HG03064 (cell line): ENCODE data around the gene LMAN2.

Experiments
- ATAC-seq: cut with Tn5 transposase; IDR thresholded peaks from one replicate; pipeline ENCODE4 v1.9.1; 2021; ENCODE audit warnings: low read depth; ENCODE audit not compliant: unreplicated experiment

The LMAN2 gene

DNA sequence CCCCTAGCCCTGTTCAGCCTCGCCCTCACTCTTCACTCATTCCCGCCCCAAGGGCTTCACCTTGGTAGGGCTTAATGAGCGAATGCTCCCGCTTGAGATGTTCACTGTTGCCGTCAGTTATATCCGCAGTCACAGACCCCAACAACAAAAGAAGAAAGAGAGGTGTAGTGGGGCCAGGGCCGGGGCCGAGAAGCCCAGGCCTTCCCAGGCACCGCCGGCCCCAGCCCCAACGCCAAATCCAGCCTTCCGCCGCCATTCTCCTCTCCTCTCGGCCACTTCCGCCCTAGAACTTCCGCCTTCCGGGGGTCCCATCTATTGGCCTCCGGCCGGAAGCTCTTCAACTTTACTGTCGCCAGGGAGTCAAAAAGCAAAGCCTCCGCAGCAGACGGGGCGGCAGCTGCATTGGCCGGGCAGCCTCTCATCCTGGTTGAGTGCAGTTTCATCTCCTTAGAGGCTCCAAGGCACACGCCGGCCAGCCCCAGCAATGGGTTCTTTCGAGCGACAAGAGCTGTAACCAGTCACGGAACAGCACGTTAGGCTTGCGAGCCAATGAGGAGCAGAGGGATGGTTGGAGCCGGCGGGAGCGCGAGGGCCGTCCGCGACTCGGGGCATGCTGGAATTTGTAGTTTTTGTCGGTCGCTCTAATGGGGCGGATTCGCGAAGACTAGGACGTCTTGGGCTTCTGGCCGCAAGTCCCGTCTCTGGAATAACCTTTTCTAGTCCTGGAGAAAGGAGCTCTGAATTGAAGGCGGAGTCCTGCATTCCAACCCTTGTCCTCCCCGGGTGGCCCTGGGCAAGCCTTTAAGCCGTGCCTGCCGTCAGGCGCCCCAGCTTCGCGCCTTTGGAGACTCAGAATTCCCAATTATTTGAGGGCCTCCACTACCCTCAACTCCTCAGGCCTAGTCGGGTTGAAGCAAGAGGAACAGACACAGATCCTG, at the start of gene LMAN2:
Gene LMAN2 (minus strand): TSS at position 277 of the 938 bp plus-strand sequence. CDS start 21 bp downstream, at position 256.
- peak; percentile 94 for ATAC-seq

- no peak for ATAC-seq
Observed at GRCh38 chr5:177399997-177400868, 48.8 kb upstream of the LMAN2 start, which contains the start of gene PFN3. Gene PFN3, minus strand, starts transcription at chr5:177400661. Its CDS starts 85 bp downstream, at chr5:177400576.

- ATAC-seq = no peak
Observed at GRCh38 chr5:177397875-177398390, 46.5 kb upstream of the LMAN2 start.

- no peak for ATAC-seq
Observed at GRCh38 chr5:177396807-177397206, 45.3 kb upstream of the LMAN2 start.

GRCh38 chr5:177396078-177396477, 44.6 kb upstream of the LMAN2 start:
- ATAC-seq = no peak

DNA sequence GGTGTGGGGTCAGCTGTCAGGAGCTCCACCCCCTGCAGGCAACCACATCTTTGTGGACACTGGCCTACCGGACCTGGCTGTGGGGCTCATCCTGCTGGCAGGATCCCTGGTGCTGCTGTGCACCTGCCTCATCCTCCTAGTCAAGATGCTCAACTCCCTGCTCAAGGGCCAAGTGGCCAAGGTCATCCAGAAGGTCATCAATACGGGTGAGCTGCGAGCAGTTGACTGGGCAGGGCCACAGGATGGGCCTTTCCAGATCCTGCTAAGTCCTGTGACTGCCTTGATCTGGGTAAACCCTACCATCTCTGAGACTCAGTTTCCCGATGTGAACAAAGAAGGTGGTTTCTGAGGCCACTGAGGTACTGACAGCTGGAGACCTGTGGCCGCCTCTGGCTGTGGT, 42.5 kb upstream of the LMAN2 start:
- no peak for ATAC-seq

DNA sequence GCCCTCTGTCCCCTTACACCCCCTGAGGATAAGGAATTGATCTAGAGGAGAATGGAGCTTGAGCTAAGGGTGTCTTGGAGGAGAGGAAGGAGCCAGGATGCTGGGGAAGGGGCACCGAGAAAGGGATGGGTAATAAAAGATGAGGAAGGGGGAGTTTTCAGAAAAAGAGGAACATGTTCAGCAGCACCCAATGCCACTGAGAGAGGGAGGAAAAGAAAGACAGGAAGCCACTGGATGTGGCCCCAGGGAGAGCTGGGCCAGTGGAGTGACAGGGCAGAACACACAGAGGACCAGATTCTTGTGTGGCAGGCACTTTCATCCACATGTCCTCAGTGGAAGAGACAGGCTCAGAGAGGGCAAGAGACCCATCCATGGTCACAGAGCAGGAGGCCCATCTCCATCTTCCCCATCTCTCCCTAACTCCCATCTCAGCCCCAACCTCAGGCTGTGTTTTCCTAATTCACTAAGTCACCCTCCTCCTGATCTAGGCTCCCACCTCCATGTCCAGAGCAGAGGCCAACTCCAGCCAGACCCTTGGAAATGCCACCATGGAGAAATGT, 41.8 kb upstream of the LMAN2 start:
- no peak for ATAC-seq

- no peak for ATAC-seq
Observed at GRCh38 chr5:177392765-177393164, 41.3 kb upstream of the LMAN2 start.

- peak; percentile 51 for ATAC-seq
Observed at GRCh38 chr5:177390363-177391300, 39.2 kb upstream of the LMAN2 start.

DNA sequence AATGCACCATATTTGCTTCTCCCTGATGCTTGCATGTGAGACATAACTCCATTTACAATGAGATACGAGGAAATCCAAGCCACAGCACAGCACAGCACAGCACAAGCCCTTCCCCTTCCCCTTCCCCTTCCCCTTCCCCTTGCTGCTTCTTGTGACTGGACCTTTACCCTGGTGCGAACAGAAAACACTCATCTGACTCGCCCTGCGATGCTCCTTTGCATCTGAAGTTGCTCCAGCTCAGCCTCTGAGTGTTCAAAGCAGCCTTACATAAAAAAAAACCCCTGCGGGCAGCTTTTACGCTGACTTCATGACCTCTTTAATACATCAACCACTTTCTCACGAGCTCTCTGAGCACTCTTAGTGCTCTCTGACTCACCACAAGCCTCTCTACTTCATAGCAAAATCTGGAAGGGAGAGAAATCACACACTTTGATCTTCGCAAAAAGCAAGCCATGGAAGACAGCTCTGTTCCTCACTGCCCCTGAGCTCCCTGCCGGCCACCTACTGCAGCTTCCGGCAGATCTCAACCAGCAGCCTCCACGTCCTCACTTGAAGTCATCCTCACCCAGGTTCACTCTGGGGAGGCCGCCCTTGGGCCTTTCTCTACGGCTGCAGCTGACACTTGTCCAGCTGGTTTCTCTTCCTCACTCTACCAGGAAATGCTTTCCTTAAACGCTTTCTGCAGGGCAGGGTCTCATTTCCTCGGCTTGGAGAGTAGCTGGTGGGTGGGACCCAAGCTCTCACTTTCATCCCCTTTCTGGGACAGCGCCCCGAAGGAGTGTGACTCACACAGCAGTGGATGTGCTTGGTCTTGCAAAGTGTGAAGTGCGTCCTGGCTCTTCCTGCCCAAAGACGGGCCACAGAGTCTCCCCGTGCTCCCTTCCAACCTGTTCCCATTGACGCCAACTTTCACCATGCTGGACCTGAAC, 38.0 kb upstream of the LMAN2 start:
- ATAC-seq = peak; percentile 44

GRCh38 chr5:177388521-177389052, 37.1 kb upstream of the LMAN2 start:
- no peak for ATAC-seq

DNA sequence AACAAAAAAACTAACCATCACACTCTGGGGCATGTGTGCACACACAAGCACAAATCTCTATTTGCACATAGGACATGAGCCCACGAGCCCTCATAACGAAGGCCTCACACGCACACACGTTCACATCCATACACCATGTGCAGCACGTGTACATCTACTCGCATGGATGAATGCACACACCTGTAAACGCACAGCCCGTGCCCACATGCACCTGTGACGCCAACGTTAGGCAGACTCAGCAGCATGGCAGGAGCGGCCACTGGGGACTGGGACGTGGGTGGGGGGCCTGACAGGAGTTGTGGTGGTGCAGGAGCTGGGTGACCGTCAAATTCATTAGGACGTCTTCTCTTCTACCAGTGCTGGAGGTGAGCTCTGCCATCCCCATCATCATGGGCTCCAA, 35.9 kb upstream of the LMAN2 start:
- no peak for ATAC-seq

DNA sequence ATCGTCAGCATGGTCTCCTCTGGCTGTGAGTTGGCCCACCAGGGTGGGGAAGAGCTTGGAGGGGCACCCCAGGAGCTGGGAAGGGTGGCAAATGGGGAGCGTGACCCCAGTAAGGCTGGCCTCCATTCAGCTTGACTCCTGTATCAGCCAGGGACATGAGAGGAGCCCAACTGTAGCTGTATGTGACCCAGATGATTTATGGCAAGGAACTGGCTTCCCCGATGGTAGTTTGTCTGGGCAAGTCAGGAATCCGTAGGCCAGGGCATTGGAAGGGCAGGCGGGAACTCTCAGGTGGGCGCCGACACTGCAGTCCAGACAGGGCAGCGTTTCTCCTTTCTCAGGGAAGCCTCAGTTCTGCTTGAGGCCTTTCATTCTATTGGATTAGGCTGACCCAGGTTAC, 35.1 kb upstream of the LMAN2 start:
- ATAC-seq = no peak

GRCh38 chr5:177385720-177386119, 34.3 kb upstream of the LMAN2 start:
- no peak for ATAC-seq

DNA sequence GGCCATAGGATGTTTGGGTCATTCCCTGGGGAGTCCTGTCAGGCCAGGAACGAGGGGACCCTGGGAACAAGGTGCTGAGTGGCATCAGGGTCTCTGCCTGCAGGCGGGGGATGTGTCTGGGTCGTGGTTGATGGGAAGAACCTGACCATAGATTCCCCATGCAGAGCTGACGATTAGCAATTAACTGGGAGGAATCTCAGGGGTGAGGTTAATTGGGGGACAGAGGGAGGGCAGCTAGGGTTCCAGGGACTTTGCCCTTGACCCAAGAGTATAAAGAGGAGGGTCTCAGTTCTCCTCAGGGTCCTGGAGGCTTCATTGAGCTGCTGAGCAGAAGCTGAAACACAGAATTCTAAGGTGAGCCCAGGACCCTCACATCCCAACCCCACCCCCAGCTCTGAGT, 32.7 kb upstream of the LMAN2 start, which contains the start of gene SLC34A1:
Gene SLC34A1 (plus strand): TSS at position 301 of the 400 bp plus-strand sequence. CDS start 1,308 bp downstream, outside the sequence.
- no peak for ATAC-seq

- no peak for ATAC-seq
Observed at GRCh38 chr5:177383181-177383580, 31.7 kb upstream of the LMAN2 start.

DNA sequence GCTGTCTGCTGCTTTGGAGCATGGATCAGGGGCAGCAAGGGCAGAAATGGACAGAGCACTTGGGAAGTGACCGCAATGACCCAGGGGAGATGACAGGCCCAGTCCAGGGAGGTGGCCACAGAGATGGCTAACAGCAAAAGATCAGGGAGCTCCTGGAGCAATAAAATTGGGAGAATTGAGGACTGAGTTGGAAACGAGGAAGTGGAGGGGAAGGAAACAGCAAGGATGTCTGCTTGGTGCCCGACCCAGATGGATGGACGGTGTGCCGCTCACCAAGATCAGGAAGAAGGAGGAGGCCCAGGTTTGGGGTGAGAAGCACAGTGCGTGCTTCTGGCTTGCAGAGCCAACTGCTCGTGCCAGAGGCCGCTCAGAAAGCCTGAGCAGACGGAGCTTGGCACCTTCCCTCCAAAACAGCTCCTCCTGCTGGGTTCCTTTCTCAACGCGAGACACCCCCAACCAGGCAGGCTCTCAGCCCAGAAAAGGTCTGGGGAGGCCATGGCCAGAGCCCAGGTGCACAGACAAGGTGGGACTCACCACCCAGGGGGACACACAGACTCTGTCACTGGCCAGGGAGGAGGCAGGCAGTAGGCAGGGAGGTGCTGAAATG, 31.1 kb upstream of the LMAN2 start:
- ATAC-seq = no peak

- no peak for ATAC-seq
Observed at GRCh38 chr5:177380805-177381126, 29.3 kb upstream of the LMAN2 start.
